NCI-H69 (cell line): Measurements from ENCODE around the gene MAD1L1.
A peak's percentile ranks its signal among the peaks of the same experiment; 100 is the strongest.

Experiments used
- DNase-seq: peaks from one replicate; lab custom pipeline; 2025; lab: John Stamatoyannopoulos, UW

The MAD1L1 gene

DNA sequence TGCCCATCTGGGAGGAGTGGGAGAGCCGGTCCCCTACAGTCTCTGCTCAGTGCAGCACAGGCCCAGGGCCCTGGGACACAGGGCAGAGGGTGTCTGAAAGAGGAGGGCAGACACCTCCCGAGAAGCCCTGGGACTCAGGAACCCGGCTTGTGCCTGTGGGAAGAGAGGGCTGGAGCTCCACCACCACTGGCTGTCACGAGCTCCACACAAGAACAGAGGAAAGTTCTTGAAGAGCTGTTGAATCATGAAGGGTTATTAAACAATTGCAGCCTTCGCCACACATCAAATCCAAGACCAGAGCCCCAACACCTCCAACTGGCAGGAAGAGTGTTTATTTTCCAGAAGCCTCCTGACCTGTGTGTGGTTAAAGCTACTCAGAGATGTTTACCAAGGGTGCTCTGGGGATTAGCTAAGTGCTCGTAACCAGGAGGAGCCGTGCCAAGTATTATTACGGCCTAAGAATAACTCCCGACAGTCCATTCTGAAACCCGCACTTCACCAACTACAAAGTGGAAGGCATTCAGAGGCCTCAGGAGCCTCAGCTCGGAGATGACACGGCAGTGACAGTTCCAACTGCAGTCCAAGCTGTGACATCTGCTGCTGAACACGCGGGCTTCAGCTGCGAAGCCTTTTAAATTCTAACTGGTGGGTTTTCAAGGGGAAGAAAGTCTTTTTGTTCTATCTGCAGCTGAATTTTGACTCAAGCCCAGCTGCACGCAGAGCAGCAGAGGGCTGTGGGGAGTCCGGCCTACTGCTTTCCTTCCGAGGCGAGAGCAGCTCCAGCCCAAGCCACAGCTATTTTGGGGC, 75.1 kb downstream of the MAD1L1 start:
- DNase-seq, result peak; percentile 99

DNA sequence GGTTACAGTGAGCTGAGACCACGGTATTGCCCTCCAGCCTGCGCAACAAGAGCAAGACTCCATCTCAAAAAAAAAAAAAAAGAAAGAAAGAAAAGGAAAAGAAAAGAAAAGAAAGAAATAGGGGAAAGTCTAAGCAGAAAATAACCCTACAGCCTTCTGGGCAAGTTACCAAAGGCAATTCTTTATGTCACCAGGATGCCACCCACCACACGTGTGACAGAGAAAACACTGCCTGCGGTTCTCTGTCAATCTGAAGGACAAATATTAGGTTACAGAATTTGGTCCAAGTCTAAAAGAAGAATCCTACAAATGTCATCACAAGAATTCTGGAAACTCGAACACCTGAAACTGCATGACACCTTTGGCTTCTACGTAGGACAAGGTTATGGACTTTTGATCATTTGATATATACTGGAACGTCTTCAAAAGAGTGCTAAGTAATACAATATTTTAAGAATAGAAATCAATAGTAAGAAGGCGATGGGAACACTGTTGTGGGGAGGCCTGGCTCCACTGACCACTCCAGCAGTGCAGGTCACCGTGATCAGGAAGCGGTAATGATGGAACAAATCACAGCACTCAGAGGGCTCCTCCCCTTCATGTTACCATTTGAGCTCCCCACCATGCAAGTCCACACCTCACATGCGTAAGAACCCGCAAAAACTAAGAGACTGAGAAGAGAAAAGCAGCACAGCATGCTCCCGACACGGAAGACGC, 75.8 kb downstream of the MAD1L1 start:
- DNase-seq, result no peak

DNA sequence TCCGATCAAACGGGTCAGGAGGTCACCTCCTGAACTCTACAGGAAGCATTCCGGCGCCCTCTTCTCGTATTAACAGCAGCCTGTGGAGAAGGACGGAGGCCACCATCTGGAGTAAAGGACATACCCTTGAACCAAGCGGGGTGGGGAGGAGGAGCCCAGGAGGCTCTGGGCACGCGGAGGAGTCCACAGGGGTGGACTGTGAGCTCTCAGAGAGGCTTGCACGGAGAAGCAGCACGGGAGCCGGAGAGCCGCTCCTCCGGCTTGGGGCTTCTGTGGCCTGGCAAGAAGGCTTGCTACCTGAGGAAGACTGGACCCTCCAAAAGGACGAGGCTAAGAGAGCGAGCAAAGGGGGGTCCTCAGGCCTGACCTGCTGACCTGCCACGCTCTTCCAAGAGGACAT, 77.9 kb downstream of the MAD1L1 start:
- no peak for DNase-seq

DNA sequence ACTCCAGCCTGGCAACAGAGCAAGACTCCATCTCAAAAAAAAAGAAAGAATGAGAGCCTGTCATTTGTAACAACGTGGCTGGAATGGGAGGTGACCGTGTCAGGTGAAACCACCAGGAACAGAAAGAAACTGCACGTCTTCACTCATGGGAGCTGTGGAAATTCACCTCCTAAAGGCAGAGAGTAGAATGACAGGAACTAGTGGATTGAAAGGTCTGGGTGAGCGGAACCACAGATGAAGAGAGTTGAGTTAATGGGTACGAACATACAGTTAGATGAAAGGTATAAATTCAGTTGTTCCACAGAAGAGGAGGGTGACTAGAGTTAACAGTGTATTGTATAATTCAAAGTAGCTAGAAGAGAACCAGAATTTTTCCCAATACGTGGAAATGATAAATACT, 78.6 kb downstream of the MAD1L1 start:
- peak; percentile 36 for DNase-seq

DNA sequence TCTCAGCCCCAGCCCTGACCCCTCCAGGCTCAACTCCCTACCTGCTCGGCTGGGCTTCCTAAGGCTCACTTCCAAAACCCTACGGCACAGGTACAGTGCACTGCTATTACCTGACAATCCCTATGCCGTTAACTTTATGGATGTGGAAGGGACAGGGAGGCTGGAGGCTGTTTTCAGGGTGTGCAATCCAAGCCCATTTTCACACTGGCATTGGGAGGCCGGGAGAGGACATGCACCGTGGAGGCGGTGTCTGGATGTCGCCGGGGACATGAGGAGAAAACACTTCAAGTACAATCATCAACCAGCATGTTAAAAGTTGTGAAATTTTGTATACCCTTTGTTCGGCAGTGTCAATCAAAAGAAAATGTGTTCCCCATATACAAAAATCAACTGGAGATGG, 80.1 kb downstream of the MAD1L1 start:
- DNase-seq, result no peak

DNA sequence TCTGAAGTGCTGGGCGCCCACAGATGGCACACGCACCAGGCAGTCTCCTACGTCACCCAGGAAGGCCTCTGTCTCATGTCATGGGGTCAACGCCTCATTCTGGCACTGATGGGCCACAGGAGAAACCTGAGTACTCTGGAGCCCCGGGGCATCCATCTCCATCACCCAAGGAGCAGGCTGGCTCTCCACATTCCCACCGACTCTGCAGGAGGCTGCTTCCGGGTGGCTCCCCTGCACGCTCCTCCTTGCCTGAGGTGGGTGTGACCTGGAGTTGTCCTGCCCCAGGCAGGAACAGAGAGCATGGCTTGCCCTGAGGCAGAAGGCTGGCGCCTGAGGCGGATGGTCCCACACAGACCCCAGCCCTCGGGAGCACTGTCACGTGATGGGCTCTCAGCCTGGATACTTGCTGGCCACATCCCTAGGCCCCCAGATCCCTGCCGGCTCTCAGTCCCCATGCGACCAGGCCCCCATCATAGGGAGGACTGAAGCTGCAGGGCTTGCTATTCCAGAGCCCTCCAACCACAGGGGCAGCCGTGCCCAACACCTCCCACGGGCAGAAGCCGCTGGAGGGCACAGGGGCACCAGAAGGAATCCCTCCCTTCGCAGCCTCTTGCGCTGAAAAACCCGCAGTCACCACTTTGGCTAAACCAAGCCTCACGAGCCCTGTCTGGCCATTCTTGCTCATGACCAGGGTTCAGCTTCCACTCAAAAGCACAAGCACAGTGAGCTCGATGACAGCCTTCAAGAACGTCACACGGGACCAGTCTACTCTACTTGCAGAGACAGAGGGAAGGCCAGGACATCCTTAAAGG, 80.7 kb downstream of the MAD1L1 start:
- peak; percentile 98 for DNase-seq

DNA sequence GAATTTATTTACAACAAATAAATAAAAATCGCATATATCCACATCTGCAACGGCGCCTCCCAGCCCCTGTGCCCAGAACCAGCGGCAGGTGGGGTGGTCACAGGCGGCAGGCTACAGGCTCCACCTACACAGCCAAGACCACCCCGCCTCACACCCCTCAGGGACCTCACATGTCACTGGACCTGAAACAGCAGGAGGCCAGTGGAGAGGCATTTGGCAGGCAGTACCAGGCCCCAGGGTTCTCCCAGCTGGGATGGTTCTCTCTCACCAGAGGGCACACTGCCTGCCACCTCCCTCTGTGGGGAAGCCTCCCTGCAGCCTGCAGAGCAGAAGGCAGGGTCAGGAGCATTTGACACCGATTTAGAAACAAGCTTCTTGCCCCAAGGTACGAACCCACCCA, 81.5 kb downstream of the MAD1L1 start:
- DNase-seq, result peak; percentile 98

DNA sequence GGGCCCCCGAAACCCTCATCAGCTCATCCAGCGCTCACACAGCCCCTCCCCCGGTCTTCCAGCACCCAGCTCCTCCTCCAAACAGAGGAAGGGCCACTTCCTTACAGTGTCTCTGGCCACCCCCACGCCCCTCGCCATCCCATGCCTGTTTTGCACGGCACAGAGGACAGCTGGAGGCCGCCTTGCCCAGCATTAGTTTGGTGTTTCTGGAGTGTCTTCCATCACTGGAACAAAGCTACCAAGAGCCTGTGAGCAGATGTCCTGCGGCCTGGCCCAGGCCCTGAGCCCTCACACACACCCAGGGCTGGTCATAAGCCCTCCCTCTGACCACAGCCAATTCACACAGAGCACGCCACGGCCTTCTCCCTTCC, 82.3 kb downstream of the MAD1L1 start:
- DNase-seq, result no peak

DNA sequence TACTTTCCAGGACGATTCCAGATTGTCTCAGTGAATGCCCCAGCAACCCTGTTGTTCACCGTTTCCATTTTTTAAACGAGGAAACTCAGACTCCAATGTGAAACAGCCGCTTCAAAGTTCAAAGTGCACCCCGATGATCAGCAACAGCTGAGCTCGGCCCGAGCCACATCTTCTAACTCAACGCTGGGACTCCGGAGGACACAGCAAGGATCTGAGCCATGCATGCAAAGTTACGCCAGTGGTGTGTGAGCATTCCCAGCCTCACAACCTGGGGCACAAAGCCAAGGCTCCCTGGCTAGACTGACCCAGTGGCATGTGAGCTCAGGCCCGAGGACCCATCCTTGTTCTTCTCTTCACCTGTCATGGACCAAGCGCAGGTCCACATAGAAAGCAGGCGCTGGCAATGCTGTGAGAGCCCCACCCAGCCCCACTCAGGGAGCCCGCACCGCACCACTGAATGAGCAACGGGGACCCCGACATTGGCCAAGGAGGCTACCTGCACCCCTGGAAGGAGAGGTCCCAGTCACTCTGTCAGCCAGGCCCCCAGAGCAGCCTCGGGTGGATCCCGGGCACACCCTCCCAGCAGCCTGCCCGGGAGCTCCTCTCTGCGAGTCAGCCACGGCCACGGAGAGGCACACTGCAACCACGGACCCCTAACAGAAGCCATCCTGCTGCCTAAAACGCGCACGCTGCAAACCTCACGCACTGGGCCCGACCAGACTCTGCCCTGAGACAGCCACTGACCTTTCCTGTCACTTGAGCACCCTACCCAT, 82.9 kb downstream of the MAD1L1 start:
- DNase-seq, result no peak

DNA sequence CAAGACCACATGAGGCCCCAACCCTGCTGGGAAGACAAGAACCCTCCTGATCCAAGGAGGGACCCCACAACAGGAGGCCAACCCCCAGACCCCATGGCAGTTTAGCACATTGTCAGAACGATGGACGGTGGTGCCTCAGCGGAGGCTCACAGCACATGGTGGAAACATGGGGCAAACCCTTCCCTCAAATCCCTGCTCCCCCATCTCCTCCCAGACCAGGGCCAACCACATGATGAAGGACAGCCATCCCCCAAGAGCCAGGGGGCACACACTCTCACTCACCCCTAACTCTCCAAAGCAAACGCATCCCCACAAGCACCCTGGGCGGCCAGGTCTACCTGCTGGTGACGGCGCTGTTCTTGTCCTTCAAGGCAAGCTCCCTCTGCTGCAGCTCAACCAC, 83.9 kb downstream of the MAD1L1 start:
- no peak for DNase-seq

DNA sequence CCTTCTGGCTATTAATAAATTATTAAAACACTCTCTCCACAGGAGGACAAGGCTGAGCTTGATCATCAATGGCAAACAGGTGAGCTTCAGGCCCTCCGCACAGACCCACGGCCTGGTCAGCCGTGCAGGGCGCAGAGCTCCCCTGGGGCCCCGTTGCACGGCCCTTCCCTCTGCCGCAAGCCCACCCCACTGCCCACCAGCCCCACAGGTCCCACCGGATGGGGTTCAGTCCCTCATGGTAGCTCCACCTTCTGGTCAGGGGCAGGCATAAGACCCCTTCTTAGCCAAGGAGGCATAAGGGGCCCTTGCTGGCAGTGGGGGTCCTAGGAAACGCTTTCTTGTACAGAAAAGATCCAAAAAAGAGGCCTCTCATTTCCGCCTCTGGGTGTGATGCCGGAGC, 84.6 kb downstream of the MAD1L1 start:
- no peak for DNase-seq

DNA sequence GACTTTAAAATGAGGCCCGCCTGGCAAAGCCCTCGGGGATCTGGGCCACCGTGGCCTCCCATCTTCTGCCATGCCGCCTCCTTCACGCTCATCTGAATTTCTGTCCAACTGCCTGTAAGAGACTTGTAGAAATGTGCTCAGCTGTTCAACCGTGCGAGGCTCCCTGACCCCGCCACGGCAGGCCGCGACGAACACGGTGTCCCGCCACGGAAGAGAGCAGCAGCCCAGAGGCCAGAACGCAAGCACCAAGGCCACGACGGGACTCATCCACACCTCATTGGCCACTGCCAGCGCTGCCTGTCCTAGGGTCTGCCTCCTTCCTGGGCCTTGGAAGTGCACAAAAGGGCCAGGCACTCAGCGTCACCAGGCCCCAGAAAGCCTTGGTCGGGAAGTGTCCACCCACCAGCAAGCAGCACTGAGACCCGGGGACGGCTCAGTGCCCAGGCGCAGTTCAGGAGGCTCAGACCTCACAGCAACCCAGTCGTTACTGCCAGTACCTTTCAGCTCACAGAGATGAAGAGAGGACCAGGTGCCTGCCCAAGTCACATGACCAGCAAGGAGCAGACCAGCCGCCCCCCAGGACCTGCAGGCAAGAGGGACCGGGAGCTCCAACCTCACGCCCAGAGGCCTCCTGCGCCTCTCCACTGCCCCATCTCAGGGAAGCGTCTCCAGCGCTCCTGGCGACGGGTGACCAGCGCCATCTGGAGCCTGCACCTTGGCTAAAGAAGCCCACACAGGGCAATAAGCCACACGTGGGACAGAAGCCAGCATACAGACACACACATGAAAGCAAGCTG, 85.9 kb downstream of the MAD1L1 start:
- no peak for DNase-seq

DNA sequence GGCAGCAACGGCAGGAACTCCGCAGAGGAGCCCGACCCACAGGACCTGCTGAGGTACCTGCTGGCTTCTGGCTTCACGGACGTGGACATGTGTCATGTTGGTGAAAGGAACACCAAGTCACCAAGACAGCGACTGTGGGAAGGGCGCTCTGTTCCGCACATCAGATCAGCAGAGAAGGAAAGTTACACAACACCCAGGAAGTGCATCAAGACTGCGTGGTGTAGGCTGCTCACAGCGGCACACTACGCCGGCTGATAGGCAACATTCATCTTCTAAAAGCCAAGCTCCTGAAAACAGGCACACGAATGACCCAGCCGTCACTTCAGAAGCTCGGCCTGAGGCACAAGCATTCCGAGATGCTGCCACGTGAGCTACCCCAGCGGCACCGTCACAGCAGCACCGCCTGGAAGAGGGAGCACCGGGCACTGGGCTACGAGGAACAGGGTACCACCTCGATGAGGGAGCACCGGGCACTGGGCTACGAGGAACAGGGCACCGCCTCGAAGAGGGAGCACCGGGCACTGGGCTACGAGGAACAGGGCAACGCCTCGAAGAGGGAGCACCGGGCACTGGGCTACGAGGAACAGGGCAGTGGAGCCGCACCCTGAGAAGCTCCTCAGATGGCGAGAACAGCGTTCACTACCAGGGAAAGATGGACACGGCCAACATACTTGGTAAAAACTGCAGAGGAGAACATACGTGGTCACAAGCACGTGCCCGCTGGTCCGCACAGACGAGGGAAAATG, 86.7 kb downstream of the MAD1L1 start:
- no peak for DNase-seq

DNA sequence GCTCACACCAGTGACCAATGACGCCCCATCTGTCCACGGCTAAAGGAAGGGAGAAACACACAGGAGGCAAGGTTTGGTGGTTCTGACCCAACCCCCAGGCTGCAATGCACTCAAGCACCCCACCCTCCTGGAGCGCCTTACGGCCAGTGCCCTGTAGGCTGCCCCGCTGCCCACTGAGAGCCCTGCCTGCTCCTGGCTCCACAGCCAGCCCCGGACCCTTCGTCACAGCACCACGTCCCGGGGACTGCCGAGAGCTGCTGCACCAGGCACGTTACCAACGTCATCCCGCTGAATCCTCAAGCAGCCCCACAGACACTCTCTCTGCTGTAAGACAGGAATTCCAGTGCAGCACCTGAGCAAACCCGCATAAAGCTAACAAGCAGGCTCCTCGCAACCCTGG, 87.8 kb downstream of the MAD1L1 start:
- no peak for DNase-seq

DNA sequence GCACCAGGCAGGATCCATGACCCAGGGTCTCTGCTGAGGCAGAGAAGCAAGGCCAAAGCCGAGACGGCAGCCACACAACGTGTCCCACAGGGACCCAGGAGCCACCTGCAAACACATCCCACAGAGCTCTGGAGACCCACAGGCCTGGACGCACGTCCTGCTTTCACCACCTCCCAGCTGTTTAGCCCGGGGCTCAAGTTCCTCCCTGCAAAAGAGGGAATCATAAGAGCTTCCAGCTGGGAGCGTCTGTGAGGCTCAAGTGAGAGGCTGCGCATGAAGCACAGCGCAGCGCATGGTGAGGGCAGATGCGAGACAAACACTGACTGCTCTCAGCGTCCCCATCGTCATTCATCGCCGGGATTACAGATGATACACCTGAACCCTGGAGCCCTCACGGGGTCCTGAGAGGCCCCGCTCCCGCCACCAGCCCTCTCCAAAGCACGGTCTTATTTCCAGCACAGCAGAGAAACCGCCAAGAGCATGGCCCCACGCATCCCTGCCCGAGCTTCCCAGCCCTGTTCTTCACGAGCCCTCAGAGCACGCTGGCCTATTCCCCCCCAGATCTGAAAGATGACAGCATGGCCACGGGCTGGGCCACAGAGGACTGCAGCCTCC, 88.7 kb downstream of the MAD1L1 start:
- peak; percentile 18 for DNase-seq

DNA sequence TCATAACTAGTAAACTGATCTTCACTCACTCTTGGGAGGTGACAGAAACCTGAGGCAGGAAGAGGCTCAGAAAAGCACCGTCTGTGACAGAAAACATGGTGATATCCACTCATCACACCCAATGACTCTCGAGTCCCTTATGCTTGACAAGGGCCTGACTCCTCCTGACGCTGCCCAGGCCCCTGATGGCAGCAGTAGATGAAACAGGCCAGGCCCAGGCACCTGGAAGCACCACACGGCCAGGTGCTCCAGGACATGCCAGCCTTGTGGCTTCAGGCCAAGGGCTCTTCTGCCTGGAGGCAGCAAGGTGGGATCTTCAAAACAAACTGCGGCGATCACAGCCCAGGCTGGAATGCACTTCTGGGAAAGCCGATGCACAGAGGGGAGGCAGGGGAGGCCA, 89.3 kb downstream of the MAD1L1 start:
- no peak for DNase-seq

DNA sequence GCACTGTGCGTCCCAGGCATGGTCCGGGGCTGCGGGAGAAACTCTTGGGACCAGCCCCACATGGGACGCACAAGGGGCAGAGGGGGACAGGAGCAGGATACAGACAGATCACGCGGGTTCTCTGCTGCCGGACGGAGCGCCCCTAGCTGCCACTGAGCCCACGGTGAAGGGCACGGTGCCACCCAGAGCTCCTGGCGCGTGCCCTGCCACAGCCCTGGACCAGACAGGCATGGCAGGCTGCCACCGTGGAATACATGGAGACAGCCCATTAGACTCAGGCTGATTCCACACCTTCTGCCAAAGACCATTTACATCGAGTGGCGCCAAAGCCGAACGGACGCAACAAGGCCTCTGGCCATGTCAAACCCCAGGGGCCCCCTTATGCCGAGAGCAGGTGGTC, 90.4 kb downstream of the MAD1L1 start:
- DNase-seq, result no peak

DNA sequence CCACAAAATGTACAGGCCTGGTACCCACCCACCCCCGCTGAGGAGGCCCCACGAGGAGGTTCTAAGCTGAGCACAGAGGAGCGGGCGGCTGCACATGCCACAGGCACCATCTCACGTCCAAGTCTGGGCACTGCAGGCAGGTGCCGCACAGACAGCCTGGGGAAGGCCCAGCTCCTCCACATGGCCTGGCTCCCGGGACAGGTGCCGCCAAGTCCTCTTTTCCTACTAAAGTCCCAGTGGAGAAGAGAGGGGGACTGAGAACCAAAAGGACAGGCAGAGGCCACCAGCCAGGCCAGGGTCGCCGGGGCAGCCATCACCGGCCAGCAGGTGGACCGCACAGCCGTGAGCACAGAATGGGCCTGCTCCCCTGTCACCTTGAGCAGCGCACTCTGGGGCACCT, 91.1 kb downstream of the MAD1L1 start:
- DNase-seq, result no peak

DNA sequence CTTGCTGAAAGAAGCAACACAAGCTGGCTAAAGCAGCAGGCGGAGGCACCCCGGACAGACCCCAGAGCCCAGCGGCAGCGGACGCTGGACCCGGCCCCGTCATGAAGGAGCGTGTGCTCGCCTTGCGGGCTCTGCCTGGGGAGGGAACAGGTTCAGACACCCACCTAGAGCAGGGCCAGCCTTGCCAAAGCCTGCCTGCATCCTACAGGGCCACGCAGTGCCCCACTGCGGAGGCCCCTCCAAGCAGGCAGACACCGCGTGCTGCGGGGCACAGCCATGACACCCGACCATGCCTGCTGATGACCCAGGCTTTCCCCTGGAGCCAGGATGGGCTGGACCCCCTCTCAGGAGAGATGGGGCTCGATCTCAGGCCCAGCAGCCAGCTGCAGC, 91.7 kb downstream of the MAD1L1 start:
- DNase-seq, result no peak
